ENCODE data around the gene PAM. TPM values are rescaled to one million over a fixed set of nuclear protein-coding genes. Genes with fewer than 3 reads are reported as not detected.

The PAM gene
- total and polyA plus RNA-seq, 2 of the 13 experiments (the other 11 are each of a cell fraction or from before 2014, with no cell fraction given) = 20.2 to 79.1 TPM

DNA sequence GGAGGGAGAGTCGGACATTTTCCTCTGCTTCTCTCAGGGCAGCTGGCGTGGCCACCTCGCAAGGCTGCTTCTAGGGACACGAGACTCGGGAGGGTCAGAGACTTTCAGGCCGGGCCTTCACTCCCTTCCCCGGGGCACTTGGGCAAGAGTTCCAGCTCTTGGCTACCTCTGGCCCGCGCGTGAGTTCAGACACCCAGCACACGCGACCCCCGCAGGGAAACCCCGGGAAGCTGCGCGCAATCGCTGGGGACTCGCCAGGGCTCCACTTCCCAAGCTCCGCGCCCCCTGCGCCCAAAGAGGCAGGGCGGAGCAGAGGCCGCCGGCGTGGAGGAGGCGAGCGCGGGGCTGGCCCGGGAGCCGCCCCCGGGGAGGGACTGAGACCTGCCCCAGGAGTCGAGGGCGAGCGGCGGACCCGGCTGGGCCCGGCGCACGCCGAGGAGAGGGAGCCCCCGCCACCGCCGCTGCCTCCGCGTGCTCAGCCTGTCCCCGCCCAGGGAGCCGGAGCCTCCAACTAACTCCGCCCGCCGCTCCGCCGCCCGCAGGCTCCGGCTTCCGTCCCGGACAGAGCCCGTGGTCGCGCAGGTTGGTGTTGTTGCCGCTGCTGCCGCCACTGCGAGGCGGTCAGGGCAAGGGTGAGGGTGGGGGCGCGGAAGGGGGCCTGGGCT, at the start of gene PAM (continued):
- TF ChIP-seq ZNF30 (CRISPR knock-in tag; IDR thresholded peaks at IDR 0.05) (0 out of 2 replicates have a peak, but pooled peaks have one; percentile 20), CCDC6 (CRISPR knock-in tag; IDR thresholded peaks at IDR 0.05) (peak; percentile 55; the same call in 1 of the 2 replicates), ZNF552 (CRISPR knock-in tag; IDR thresholded peaks at IDR 0.05; ENCODE audit: borderline replicate concordance) (no peak), ZC3H4 (CRISPR knock-in tag; IDR thresholded peaks at IDR 0.05; ENCODE audit: borderline replicate concordance) (no peak), HDAC2 (CRISPR knock-in tag; IDR thresholded peaks at IDR 0.05) (no peak), XBP1 (CRISPR knock-in tag; IDR thresholded peaks at IDR 0.05) (no peak), KDM1A (CRISPR knock-in tag; IDR thresholded peaks at IDR 0.05) (no peak), JUN (CRISPR knock-in tag; IDR thresholded peaks at IDR 0.05) (no peak), NCOA1 (CRISPR knock-in tag; IDR thresholded peaks at IDR 0.05) (no peak), KAT8 (CRISPR knock-in tag; IDR thresholded peaks at IDR 0.05) (no peak; the same call in 1 of the 2 replicates), RXRB (CRISPR knock-in tag; IDR thresholded peaks at IDR 0.05; ENCODE audit: borderline replicate concordance) (no peak), SRSF1 (optimal IDR thresholded peaks at IDR 0.05; ENCODE audit: low read depth, low read length) (peak; percentile 50)
- TF ChIP-seq, protein P1, sequence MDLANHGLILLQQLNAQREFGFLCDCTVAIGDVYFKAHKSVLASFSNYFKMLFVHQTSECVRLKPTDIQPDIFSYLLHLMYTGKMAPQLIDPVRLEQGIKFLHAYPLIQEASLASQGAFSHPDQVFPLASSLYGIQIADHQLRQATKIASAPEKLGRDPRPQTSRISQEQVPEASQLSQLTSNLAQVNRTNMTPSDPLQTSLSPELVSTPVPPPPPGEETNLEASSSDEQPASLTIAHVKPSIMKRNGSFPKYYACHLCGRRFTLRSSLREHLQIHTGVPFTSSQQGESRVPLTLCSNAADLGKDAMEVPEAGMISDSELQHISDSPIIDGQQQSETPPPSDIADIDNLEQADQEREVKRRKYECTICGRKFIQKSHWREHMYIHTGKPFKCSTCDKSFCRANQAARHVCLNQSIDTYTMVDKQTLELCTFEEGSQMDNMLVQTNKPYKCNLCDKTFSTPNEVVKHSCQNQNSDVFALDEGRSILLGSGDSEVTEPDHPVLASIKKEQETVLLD (CRISPR knock-in tag; IDR thresholded peaks at IDR 0.05; ENCODE audit: low read depth) = peak; percentile 39; the same call in 1 of the 2 replicates
- TF ChIP-seq, protein P2, sequence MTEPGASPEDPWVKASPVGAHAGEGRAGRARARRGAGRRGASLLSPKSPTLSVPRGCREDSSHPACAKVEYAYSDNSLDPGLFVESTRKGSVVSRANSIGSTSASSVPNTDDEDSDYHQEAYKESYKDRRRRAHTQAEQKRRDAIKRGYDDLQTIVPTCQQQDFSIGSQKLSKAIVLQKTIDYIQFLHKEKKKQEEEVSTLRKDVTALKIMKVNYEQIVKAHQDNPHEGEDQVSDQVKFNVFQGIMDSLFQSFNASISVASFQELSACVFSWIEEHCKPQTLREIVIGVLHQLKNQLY (CRISPR knock-in tag; IDR thresholded peaks at IDR 0.05) = no peak
- TF ChIP-seq, protein P3, sequence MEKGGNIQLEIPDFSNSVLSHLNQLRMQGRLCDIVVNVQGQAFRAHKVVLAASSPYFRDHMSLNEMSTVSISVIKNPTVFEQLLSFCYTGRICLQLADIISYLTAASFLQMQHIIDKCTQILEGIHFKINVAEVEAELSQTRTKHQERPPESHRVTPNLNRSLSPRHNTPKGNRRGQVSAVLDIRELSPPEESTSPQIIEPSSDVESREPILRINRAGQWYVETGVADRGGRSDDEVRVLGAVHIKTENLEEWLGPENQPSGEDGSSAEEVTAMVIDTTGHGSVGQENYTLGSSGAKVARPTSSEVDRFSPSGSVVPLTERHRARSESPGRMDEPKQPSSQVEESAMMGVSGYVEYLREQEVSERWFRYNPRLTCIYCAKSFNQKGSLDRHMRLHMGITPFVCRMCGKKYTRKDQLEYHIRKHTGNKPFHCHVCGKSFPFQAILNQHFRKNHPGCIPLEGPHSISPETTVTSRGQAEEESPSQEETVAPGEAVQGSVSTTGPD (CRISPR knock-in tag; IDR thresholded peaks at IDR 0.05) = no peak
- TF ChIP-seq, protein P4, sequence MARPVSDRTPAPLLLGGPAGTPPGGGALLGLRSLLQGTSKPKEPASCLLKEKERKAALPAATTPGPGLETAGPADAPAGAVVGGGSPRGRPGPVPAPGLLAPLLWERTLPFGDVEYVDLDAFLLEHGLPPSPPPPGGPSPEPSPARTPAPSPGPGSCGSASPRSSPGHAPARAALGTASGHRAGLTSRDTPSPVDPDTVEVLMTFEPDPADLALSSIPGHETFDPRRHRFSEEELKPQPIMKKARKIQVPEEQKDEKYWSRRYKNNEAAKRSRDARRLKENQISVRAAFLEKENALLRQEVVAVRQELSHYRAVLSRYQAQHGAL (CRISPR knock-in tag; IDR thresholded peaks at IDR 0.05; ENCODE audit: not compliant biosample characterization) = no peak
- TF ChIP-seq, protein P5, sequence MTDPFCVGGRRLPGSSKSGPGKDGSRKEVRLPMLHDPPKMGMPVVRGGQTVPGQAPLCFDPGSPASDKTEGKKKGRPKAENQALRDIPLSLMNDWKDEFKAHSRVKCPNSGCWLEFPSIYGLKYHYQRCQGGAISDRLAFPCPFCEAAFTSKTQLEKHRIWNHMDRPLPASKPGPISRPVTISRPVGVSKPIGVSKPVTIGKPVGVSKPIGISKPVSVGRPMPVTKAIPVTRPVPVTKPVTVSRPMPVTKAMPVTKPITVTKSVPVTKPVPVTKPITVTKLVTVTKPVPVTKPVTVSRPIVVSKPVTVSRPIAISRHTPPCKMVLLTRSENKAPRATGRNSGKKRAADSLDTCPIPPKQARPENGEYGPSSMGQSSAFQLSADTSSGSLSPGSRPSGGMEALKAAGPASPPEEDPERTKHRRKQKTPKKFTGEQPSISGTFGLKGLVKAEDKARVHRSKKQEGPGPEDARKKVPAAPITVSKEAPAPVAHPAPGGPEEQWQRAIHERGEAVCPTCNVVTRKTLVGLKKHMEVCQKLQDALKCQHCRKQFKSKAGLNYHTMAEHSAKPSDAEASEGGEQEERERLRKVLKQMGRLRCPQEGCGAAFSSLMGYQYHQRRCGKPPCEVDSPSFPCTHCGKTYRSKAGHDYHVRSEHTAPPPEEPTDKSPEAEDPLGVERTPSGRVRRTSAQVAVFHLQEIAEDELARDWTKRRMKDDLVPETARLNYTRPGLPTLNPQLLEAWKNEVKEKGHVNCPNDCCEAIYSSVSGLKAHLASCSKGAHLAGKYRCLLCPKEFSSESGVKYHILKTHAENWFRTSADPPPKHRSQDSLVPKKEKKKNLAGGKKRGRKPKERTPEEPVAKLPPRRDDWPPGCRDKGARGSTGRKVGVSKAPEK (CRISPR knock-in tag; IDR thresholded peaks at IDR 0.05; ENCODE audit: borderline replicate concordance) = no peak
- TF ChIP-seq, protein P6, sequence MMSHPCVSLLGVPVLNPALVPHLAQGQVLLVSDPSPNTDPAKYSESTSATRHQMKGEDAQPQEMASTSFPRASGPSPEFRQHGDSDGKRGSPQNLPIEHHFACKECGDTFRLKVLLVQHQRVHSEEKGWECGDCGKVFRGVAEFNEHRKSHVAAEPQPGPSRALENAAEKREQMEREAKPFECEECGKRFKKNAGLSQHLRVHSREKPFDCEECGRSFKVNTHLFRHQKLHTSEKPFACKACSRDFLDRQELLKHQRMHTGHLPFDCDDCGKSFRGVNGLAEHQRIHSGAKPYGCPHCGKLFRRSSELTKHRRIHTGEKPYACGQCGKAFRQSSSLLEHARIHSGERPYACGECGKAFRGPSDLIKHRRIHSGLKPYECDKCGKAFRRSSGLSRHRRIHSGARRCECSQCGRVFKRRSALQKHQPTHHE (CRISPR knock-in tag; IDR thresholded peaks at IDR 0.05; ENCODE audit: borderline replicate concordance) = no peak
- TF ChIP-seq, protein P7, sequence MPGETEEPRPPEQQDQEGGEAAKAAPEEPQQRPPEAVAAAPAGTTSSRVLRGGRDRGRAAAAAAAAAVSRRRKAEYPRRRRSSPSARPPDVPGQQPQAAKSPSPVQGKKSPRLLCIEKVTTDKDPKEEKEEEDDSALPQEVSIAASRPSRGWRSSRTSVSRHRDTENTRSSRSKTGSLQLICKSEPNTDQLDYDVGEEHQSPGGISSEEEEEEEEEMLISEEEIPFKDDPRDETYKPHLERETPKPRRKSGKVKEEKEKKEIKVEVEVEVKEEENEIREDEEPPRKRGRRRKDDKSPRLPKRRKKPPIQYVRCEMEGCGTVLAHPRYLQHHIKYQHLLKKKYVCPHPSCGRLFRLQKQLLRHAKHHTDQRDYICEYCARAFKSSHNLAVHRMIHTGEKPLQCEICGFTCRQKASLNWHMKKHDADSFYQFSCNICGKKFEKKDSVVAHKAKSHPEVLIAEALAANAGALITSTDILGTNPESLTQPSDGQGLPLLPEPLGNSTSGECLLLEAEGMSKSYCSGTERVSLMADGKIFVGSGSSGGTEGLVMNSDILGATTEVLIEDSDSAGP (CRISPR knock-in tag; IDR thresholded peaks at IDR 0.05; ENCODE audit: borderline replicate concordance) = peak; percentile 56; the same call in 1 of the 2 replicates
